ENCODE results near the gene SCYGR6.

Gene SCYGR6

GRCh38 chr2:227707390-227707789 is 17.2 kb downstream of the SCYGR6 start:
- TF ChIP-seq CTCF (IDR thresholded peaks at IDR 0.05; ENCODE audit: low read depth, low read length), result no peak
- H3K4me3 ChIP-seq (ENCODE audit: low read depth, low read length), result no peak overlapping the region

GRCh38 chr2:227706859-227707258 is 17.7 kb downstream of the SCYGR6 start:
- H3K27ac ChIP-seq, result no peak overlapping the region
- H3K9me3 ChIP-seq (ENCODE audit: severe bottlenecking), result no peaks in the 10 kb centered on the region
- H3K4me3 ChIP-seq (ENCODE audit: low read depth, low read length), result no peak overlapping the region
- H3K27me3 ChIP-seq (ENCODE audit: insufficient read depth, low read depth, severe bottlenecking), result peaks cover 15% of the 10 kb centered on the region
- no peak for DNase-seq
- H3K36me3 ChIP-seq, result no peaks in the 10 kb centered on the region
- TF ChIP-seq CTCF (IDR thresholded peaks at IDR 0.05; ENCODE audit: low read depth, low read length), result no peak

More at GRCh38 chr2:227707390-227707789, 17.2 kb downstream of the SCYGR6 start:
- H3K27me3 ChIP-seq (ENCODE audit: insufficient read depth, low read depth, severe bottlenecking), result peaks cover 17% of the 10 kb centered on the region
- no peak overlapping the region for H3K27ac ChIP-seq
- DNase-seq, result no peak
- no peaks in the 10 kb centered on the region for H3K36me3 ChIP-seq
- H3K9me3 ChIP-seq (ENCODE audit: severe bottlenecking), result no peaks in the 10 kb centered on the region

GRCh38 chr2:227703961-227704360 is 20.6 kb downstream of the SCYGR6 start:
- H3K4me3 ChIP-seq (ENCODE audit: low read depth, low read length), result no peak overlapping the region
- H3K27me3 ChIP-seq (ENCODE audit: insufficient read depth, low read depth, severe bottlenecking), result peaks cover 15% of the 10 kb centered on the region
- H3K36me3 ChIP-seq, result no peaks in the 10 kb centered on the region
- DNase-seq, result no peak
- no peak overlapping the region for H3K27ac ChIP-seq
- no peak for TF ChIP-seq CTCF (IDR thresholded peaks at IDR 0.05; ENCODE audit: low read depth, low read length)
- no peaks in the 10 kb centered on the region for H3K9me3 ChIP-seq (ENCODE audit: severe bottlenecking)

GRCh38 chr2:227703280-227703732 is 21.3 kb downstream of the SCYGR6 start:
- no peak for TF ChIP-seq CTCF (IDR thresholded peaks at IDR 0.05; ENCODE audit: low read depth, low read length)
- Histone ChIP-seq H3K4me3 (ENCODE audit: low read depth, low read length) (no peak overlapping the region), H3K36me3 (no peaks in the 10 kb centered on the region), H3K27me3 (ENCODE audit: insufficient read depth, low read depth, severe bottlenecking) (peaks cover 14% of the 10 kb centered on the region), H3K27ac (no peak overlapping the region), H3K9me3 (ENCODE audit: severe bottlenecking) (no peaks in the 10 kb centered on the region)
- no peak for DNase-seq

- no peak overlapping the region for H3K4me3 ChIP-seq (ENCODE audit: low read depth, low read length)
- no peaks in the 10 kb centered on the region for H3K9me3 ChIP-seq (ENCODE audit: severe bottlenecking)
- DNase-seq, result no peak
- no peak overlapping the region for H3K27ac ChIP-seq
- H3K27me3 ChIP-seq (ENCODE audit: insufficient read depth, low read depth, severe bottlenecking), result peaks cover 10% of the 10 kb centered on the region
- H3K36me3 ChIP-seq, result no peaks in the 10 kb centered on the region
- TF ChIP-seq CTCF (IDR thresholded peaks at IDR 0.05; ENCODE audit: low read depth, low read length), result no peak
These were observed 23.0 kb downstream of the SCYGR6 start for GRCh38 chr2:227701556-227701955.

GRCh38 chr2:227696990-227697679 is 27.4 kb downstream of the SCYGR6 start:
- Histone ChIP-seq H3K9me3 (ENCODE audit: severe bottlenecking) (no peaks in the 10 kb centered on the region), H3K4me3 (ENCODE audit: low read depth, low read length) (no peak overlapping the region), H3K36me3 (no peaks in the 10 kb centered on the region), H3K27ac (no peak overlapping the region), H3K27me3 (ENCODE audit: insufficient read depth, low read depth, severe bottlenecking) (peaks cover 8% of the 10 kb centered on the region)
- TF ChIP-seq CTCF (IDR thresholded peaks at IDR 0.05; ENCODE audit: low read depth, low read length), result no peak
- no peak for DNase-seq

All from WERI-Rb-1 (cell line).